Psoas muscle (tissue), 8 donors: ENCODE results near the gene ZNF48. TPM values are rescaled to one million over a fixed set of nuclear protein-coding genes. Genes with fewer than 3 reads are reported as not detected.

Experiments used
- ATAC-seq, 4 donors: fragments of 200-7000 bp; cut with Tn5 transposase; one replicate each; pipeline ENCODE4 v1.9.1; 2020; ENCODE audit warnings: moderate library complexity in 3 of 4, mild to moderate bottlenecking in 2 of 4
- DNase-seq, 2 donors: peaks; one replicate each; pipeline ENCODE4 v3.0.0-alpha.2; 2020
- H3K27ac ChIP-seq: fragments of 200-600 bp; one replicate; pipeline ENCODE4 v1.8.0; 2022
- H3K27me3 ChIP-seq, 3 donors: fragments of 200-600 bp in 1 of 3; one replicate each; pipeline versions ENCODE4 v1.6.1 to v1.8.0; 2013 to 2022; ENCODE audit warnings: low read length in 2 of 3, mild to moderate bottlenecking in 2 of 3, moderate library complexity in 1 of 3; ENCODE audit not compliant: insufficient read depth in 3 of 3
- H3K36me3 ChIP-seq, 2 donors: fragments of 200-600 bp in 1 of 2; one replicate each; pipeline versions ENCODE4 v1.6.1 to v1.8.0; 2013 to 2022; ENCODE audit warnings: low read depth in 1 of 2, mild to moderate bottlenecking in 1 of 2, moderate library complexity in 1 of 2; ENCODE audit not compliant: insufficient read depth in 1 of 2
- H3K4me1 ChIP-seq: fragments of 200-600 bp; one replicate; pipeline ENCODE4 v1.8.0; 2022
- H3K4me3 ChIP-seq: fragments of 200-600 bp; one replicate; pipeline ENCODE4 v1.8.0; 2022; ENCODE audit warnings: mild to moderate bottlenecking
- H3K9me3 ChIP-seq: fragments of 200-600 bp; one replicate; pipeline ENCODE4 v1.8.0; 2022
- WGBS, 3 donors: extraction: QIAGEN DNeasy Blood & Tissue Kit; methylation state at CpG; one replicate each; pipeline versions ENCODE4 v1.1.6 to v1.1.7; 2013; 5-methylcytosine and 5-hydroxymethylcytosine counted together
- intact Hi-C, 2 donors: fragments of 100-400 bp; cut with DNase I; formaldehyde crosslinking; loops; one replicate each; pipeline versions ENCODE4 v1.11.0 to v1.14.2; 2022
- polyA plus RNA-seq, 3 donors: library from polyadenylated mRNA; stranded (reverse); fragments of 200-250 nt; gene quantifications; one replicate each; pipeline ENCODE4 v1.2.3, GENCODE V29; 2013
- total RNA-seq, 4 donors: library from RNA; stranded (reverse); fragmentation: NEBNext Ultra II Directional in 2 of 4; extraction: Animal tissue kit (Norgen Biotek cat#: 25700) in 2 of 4; gene quantifications; one replicate each; pipeline versions ENCODE4 v1.2.1 to v1.2.4, GENCODE V29; 2021 to 2023
- TF ChIP-seq, protein P1 (sequence below): fragments of 200-600 bp; IDR thresholded peaks from one replicate; pipeline ENCODE4 v1.8.0; 2022; ENCODE audit warnings: antibody characterized with exemption
- donor health status: healthy with polysubstance abuse.
- donor health status: DM: no; HTN: no; CAD: no; lungs with moderate emphysema.
- donor health status: Bipolar disorder and iron deficiency.
- donor health status: healthy.
- donor health status: DM: yes; HTN: yes; CAD: no.
- donor health status: DM: no; HTN: no; CAD: no.
- donor health status: DM: no; HTN: no; CAD: no.
- donor health status: DM: yes; HTN: yes; CAD: no.

The ZNF48 gene
- total and polyA plus RNA-seq, 7 donors, result 2.3 to 7.8 (median 5.2) TPM

DNA sequence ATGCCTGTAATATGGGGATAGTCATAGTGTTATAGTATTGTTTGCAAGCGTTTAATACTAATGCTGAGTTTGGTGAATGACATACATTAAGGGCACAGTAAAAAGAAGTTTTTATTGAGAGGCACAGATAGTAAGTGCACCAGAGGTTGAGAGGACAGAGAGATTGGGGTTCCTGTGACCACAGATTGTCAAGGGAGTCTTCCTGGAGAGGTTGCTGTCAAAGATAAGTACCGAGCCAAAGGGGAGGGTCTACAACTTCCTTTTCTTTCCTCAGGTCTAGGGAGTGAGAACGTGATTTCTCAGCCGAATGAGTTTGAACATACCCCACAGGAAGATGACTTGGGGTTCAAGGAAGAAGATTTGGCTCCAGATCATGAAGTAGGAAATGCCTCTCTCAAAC lies 1.8 kb downstream of the ZNF48 start:
- Histone ChIP-seq H3K4me1 (peaks cover 20% of the 10 kb centered on the region), H3K27me3 (no peaks in the 10 kb centered on the region), H3K36me3 (peaks cover 0 to 13% of the 10 kb centered on the region in 2 donors), H3K9me3 (no peaks in the 10 kb centered on the region), H3K27ac (no peak overlapping the region), H3K4me3 (no peak overlapping the region)
- ATAC-seq (no peak), DNase-seq (no peak)
- TF ChIP-seq, protein P1, sequence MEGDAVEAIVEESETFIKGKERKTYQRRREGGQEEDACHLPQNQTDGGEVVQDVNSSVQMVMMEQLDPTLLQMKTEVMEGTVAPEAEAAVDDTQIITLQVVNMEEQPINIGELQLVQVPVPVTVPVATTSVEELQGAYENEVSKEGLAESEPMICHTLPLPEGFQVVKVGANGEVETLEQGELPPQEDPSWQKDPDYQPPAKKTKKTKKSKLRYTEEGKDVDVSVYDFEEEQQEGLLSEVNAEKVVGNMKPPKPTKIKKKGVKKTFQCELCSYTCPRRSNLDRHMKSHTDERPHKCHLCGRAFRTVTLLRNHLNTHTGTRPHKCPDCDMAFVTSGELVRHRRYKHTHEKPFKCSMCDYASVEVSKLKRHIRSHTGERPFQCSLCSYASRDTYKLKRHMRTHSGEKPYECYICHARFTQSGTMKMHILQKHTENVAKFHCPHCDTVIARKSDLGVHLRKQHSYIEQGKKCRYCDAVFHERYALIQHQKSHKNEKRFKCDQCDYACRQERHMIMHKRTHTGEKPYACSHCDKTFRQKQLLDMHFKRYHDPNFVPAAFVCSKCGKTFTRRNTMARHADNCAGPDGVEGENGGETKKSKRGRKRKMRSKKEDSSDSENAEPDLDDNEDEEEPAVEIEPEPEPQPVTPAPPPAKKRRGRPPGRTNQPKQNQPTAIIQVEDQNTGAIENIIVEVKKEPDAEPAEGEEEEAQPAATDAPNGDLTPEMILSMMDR, result no peak
- WGBS, 3 donors, result 67 to 80% (median 72%) methylated on average over 4 of the region's 4 CpGs
- intact Hi-C loops, result no loop called here

DNA sequence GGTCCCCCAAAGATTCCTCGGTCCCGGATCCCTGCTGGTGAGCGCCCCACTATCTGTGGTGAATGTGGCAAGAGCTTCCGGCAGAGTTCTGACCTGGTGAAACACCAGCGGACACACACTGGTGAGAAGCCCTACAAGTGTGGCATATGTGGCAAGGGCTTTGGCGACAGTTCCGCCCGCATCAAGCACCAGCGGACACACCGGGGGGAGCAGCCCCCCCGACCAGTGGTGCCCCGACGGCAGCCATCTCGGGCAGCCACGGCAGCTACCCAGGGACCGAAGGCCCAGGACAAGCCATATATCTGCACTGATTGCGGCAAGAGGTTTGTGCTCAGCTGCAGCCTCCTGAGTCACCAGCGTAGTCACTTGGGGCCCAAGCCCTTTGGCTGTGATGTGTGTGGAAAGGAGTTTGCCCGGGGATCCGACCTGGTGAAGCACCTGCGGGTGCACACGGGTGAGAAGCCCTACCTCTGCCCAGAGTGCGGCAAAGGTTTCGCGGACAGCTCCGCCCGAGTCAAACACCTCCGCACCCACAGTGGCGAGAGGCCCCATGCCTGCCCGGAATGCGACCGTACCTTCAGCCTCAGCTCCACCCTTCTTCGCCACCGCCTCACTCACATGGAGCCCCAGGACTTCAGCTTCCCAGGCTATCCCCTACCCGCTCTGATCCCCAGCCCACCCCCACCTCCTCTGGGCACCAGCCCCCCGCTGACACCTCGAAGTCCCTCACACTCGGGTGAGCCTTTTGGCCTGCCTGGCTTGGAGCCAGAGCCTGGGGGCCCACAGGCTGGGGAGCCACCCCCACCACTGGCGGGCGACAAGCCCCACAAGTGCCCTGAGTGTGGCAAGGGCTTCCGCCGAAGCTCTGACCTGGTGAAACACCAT lies 2.8 kb downstream of the ZNF48 start:
- Histone ChIP-seq H3K27me3 (no peaks in the 10 kb centered on the region), H3K4me3 (no peak overlapping the region), H3K36me3 (peaks cover 0 to 13% of the 10 kb centered on the region in 2 donors), H3K9me3 (no peaks in the 10 kb centered on the region), H3K27ac (no peak overlapping the region), H3K4me1 (peaks cover 20% of the 10 kb centered on the region)
- DNase-seq (peak in 1 of 2 donors; percentile 41), ATAC-seq (no peak)
- WGBS, 3 donors, result 91% methylated on average over 41 to 42 of the region's 42 CpGs
- intact Hi-C loops, result no loop called here
- TF ChIP-seq, protein P1, result no peak

DNA sequence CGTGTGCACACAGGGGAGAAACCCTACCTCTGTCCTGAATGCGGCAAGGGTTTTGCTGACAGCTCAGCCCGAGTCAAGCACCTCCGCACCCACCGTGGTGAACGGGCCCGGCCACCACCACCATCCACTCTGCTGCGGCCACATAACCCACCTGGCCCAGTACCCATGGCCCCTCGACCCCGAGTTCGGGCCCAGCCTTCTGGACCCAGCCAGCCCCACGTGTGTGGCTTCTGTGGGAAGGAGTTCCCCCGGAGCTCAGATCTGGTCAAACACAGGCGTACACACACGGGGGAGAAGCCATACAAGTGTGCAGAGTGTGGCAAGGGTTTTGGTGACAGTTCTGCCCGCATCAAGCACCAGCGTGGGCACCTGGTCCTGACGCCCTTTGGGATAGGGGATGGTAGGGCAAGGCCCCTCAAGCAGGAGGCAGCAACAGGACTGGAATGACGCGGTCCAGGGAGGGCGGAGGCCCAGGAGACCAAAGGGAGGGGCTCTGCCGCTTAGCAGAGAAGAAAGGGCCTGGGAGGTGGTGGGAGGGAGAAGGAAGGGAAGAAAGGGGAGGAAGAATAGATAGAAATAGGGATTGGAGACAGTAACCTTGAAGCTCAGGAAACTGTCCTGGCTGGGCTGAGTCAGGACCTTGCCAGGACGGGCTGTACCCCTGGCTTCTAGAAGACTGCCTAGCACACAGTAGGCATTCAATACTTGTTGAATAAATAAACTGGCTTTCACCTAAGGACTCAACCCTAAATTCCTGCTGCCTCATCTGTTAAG lies 3.6 kb downstream of the ZNF48 start:
- H3K4me1 ChIP-seq, result peaks cover 20% of the 10 kb centered on the region
- WGBS, 3 donors, result 79 to 83% (median 80%) methylated on average over 23 of the region's 23 CpGs
- no peaks in the 10 kb centered on the region for H3K9me3 ChIP-seq
- no peak for DNase-seq
- H3K4me3 ChIP-seq, result no peak overlapping the region
- H3K36me3 ChIP-seq, result peaks cover 0 to 13% of the 10 kb centered on the region in 2 donors
- H3K27ac ChIP-seq, result no peak overlapping the region
- intact Hi-C loops, result no loop called here
- ATAC-seq, result no peak
- no peaks in the 10 kb centered on the region for H3K27me3 ChIP-seq
- TF ChIP-seq, protein P1, result no peak

DNA sequence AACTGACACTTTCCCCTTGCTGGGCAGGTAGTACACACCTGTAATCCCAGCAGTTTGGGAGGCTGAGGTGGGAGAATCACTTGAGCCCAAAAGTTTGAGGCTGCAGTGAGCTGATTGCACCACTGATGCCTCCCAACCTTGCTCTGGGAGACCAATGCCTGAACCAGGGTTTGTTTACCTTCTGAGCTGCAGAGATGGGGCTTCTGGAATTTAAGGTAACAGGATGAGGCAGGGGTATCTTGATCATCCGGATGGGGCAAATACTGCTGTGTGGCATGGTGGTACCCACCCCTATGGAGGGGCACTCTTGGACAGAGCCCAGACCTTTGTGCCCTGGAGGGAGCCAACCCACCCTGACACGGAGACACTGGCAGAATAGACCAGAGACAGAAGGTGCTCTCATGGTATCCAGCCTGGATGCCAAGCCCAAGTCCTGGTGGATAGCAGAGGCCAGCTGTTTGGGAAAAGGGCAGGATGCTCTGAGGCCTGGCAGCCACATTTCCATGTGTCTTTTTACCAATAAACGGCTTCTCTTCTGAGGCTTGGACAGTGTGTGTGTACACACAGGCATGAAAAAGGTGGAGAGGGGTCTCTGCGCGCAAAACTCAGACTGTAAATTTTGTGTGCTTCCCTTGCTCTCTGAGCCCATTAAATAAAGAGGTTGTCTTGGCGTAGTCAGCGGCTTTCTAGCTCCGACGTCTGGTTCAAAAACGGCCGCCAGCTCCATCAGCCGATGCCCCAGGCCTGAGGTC lies 4.4 kb downstream of the ZNF48 start:
- peak overlapping the region; percentile 66 for H3K27ac ChIP-seq
- intact Hi-C loops, result loop anchor here in 1 of 2 donors (10.0 kb wide), 1 partner anchor 305 kb away; the partner anchor contains the start of genes TBX6 and YPEL3
- no peak for ATAC-seq
- peaks cover 20% of the 10 kb centered on the region for H3K4me1 ChIP-seq
- 12 to 15% (median 13%) methylated on average over 12 of the region's 12 CpGs for WGBS, 3 donors
- no peak for DNase-seq
- H3K4me3 ChIP-seq, result peak overlapping the region; percentile 81
- TF ChIP-seq, protein P1, result no peak
- no peaks in the 10 kb centered on the region for H3K9me3 ChIP-seq
- H3K36me3 ChIP-seq, result peaks cover 0 to 13% of the 10 kb centered on the region in 2 donors
- H3K27me3 ChIP-seq, result no peaks in the 10 kb centered on the region
